GM12892 (cell line): Measurements from ENCODE around the gene POP4.

Experiments
- POLR2A ChIP-seq: IDR thresholded peaks from 2 replicates; pipeline ENCODE4 v1.6.1; 2011; ENCODE audit warnings: low read depth, low read length, control low read depth
- POLR2AphosphoS5 ChIP-seq: IDR thresholded peaks from 2 replicates; pipeline ENCODE4 v1.6.1; 2011; ENCODE audit warnings: low read depth, low read length, control low read depth
- TAF1 ChIP-seq: IDR thresholded peaks from 2 replicates; pipeline ENCODE4 v1.6.1; 2011; ENCODE audit warnings: low read depth, mild to moderate bottlenecking, control low read depth, low read length, borderline replicate concordance

DNA sequence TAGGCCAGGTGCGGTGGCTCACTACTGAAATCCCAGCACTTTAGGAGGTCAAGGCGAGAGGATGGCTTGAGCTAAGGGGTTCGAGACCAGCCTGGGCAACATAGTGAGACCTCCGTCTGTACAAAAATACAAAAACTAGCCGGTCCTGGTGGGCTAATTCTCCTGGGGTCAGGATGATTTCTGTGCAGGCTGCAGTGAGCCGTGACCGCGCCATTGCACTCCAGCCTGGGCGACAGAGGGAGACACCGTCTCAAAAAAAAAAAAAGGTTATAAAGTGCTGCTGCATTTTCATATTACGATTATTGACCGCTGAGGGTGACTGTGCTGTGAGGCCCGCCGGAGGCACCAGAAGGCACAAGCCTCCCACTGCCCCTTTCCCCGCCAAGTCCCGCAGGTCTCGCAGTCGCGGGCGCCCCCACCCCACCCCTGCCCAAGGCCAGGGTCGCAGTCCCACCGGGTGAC, 58.7 kb downstream of the POP4 start:
- TF ChIP-seq POLR2A (no peak), POLR2AphosphoS5 (no peak), TAF1 (no peak)
